A549 (cell line): ENCODE measurements around the gene CCDC57.

Experiments used
- CEBPB ChIP-seq, 2 experiments: fragments of >200 bp in 1 of 2; sonication (Bioruptor Twin) in 1 of 2; formaldehyde crosslinking in 1 of 2; IDR thresholded peaks; 2 replicates each; pipeline ENCODE4 v1.6.1; 2012 to 2016
- CHD2 ChIP-seq: fragments of 150-350 bp; IDR thresholded peaks from 2 replicates; pipeline ENCODE4 v1.6.1; 2014; ENCODE audit warnings: low read length; ENCODE audit not compliant: partially characterized antibody
- CTCF ChIP-seq: fragments of >200 bp; sonication (Bioruptor Twin); formaldehyde crosslinking; IDR thresholded peaks from 3 replicates; pipeline ENCODE4 v1.5.1; 2016
- EP300 ChIP-seq, 2 experiments: fragments of >200 bp; sonication (Bioruptor Twin); formaldehyde crosslinking; IDR thresholded peaks; 2 replicates in 1 of 2; 3 replicates in 1 of 2; pipeline ENCODE4 v1.6.1; 2016 to 2017
- HEYL ChIP-seq: fragments of 250-450 bp; sonication (Bioruptor Pico); IDR thresholded peaks from 2 replicates; pipeline ENCODE4 v1.8.0; 2021; ENCODE audit warnings: mild to moderate bottlenecking, moderate library complexity
- MAX ChIP-seq: IDR thresholded peaks from 2 replicates; pipeline ENCODE4 v1.6.1; 2012
- POLR2A ChIP-seq: IDR thresholded peaks from 2 replicates; pipeline ENCODE4 v1.6.1; 2012; ENCODE audit warnings: mild to moderate bottlenecking, low read length
- RARB ChIP-seq: fragments of 250-450 bp; sonication (Bioruptor Pico); IDR thresholded peaks from 2 replicates; pipeline ENCODE4 v1.8.0; 2021; ENCODE audit warnings: mild to moderate bottlenecking, moderate library complexity
- SMC3 ChIP-seq: fragments of >200 bp; sonication (Bioruptor Twin); formaldehyde crosslinking; IDR thresholded peaks from 3 replicates; pipeline ENCODE4 v1.6.1; 2018; ENCODE audit warnings: inconsistent platforms
- ZFP36 ChIP-seq: fragments of 450-650 bp; IDR thresholded peaks from 2 replicates; pipeline ENCODE4 v1.6.1; 2014; ENCODE audit warnings: borderline replicate concordance; ENCODE audit not compliant: partially characterized antibody
- ZSCAN20 ChIP-seq: fragments of 250-450 bp; sonication (Bioruptor Pico); IDR thresholded peaks from 2 replicates; pipeline ENCODE4 v1.8.0; 2022; ENCODE audit warnings: mild to moderate bottlenecking, moderate library complexity

- TF ChIP-seq CTCF (no peak), CEBPB (IDR thresholded peaks at IDR 0.05) (no peak), ZSCAN20 (CRISPR knock-in tag) (no peak), EP300 (IDR thresholded peaks at IDR 0.05) (no peak), SMC3 (no peak), HEYL (CRISPR knock-in tag) (no peak), CHD2 (no peak), MAX (no peak), ZFP36 (no peak), POLR2A (no peak), RARB (CRISPR knock-in tag) (no peak)
Observed at GRCh38 chr17:82059272-82060000, 153.2 kb downstream of the CCDC57 start.
